ENCODE measurements around the gene INPP5F.

DNA sequence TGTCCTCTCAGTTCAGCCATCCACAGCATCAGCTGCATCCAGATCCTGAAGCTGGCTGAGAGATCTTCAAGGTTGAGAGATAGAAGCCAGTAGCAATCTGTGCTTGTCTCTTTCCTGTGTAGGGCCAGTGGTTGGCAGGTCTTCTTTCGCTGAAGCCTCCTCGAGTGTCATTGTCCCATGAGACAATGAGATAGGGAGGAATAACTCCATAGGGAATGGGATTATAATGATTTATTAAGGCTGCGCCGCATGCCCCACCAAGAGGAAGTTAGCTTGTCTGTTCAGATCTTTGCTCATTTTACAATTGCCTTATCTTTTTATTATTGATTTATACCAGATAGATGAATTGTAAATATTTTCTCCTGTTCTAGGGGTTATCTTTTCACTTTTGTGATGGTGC is 85.3 kb downstream of the INPP5F start:
- TF ChIP-seq CTCF (IDR thresholded peaks at IDR 0.05) (no peak), POLR2A (IDR thresholded peaks at IDR 0.05) (no peak)

Data from adrenal gland (tissue), 5 donors.